Measurements from ENCODE around the gene PHF12.

PHF12 gene

GRCh38 chr17:28911411-28912045 lies 39.8 kb downstream of the PHF12 start:
- H3K27ac ChIP-seq (replicated peaks), result no peak overlapping the region
- no peaks in the 10 kb centered on the region for H3K27me3 ChIP-seq (ENCODE audit: insufficient read depth, poor library complexity, severe bottlenecking)
- TF ChIP-seq SPI1 (IDR thresholded peaks at IDR 0.05; ENCODE audit: borderline replicate concordance, low read depth) (no peak), GABPA (IDR thresholded peaks at IDR 0.05; ENCODE audit: low read depth) (no peak), CTCF (IDR thresholded peaks at IDR 0.05; ENCODE audit: insufficient read depth, low read length) (no peak), POLR2AphosphoS5 (IDR thresholded peaks at IDR 0.05; ENCODE audit: low read depth) (no peak), REST (IDR thresholded peaks at IDR 0.05; ENCODE audit: insufficient replicate concordance, low read depth) (no peak)
- no peak overlapping the region for H3K4me3 ChIP-seq (replicated peaks; ENCODE audit: insufficient read depth, low read length)
- no peak for DNase-seq (ENCODE audit: low read depth in 1 of 2, low spot score in 1 of 2)

GRCh38 chr17:28910534-28910933 lies 40.8 kb downstream of the PHF12 start:
- no peak for DNase-seq (ENCODE audit: low read depth in 1 of 2, low spot score in 1 of 2)
- no peak for TF ChIP-seq CTCF (IDR thresholded peaks at IDR 0.05; ENCODE audit: insufficient read depth, low read length)
- TF ChIP-seq GABPA (IDR thresholded peaks at IDR 0.05; ENCODE audit: low read depth), result no peak
- no peak for TF ChIP-seq POLR2AphosphoS5 (IDR thresholded peaks at IDR 0.05; ENCODE audit: low read depth)
- no peak for TF ChIP-seq REST (IDR thresholded peaks at IDR 0.05; ENCODE audit: insufficient replicate concordance, low read depth)
- TF ChIP-seq SPI1 (IDR thresholded peaks at IDR 0.05; ENCODE audit: borderline replicate concordance, low read depth), result no peak
- H3K27ac ChIP-seq (replicated peaks), result no peak overlapping the region
- H3K27me3 ChIP-seq (ENCODE audit: insufficient read depth, poor library complexity, severe bottlenecking), result no peaks in the 10 kb centered on the region
- H3K4me3 ChIP-seq (replicated peaks; ENCODE audit: insufficient read depth, low read length), result no peak overlapping the region

GRCh38 chr17:28908640-28909167 lies 42.6 kb downstream of the PHF12 start:
- no peak for DNase-seq (ENCODE audit: low read depth in 1 of 2, low spot score in 1 of 2)
- Histone ChIP-seq H3K27me3 (ENCODE audit: insufficient read depth, poor library complexity, severe bottlenecking) (no peaks in the 10 kb centered on the region), H3K27ac (replicated peaks) (no peak overlapping the region), H3K4me3 (replicated peaks; ENCODE audit: insufficient read depth, low read length) (no peak overlapping the region)
- no peak for TF ChIP-seq CTCF (IDR thresholded peaks at IDR 0.05; ENCODE audit: insufficient read depth, low read length)
- TF ChIP-seq SPI1 (IDR thresholded peaks at IDR 0.05; ENCODE audit: borderline replicate concordance, low read depth), result no peak
- TF ChIP-seq GABPA (IDR thresholded peaks at IDR 0.05; ENCODE audit: low read depth), result no peak
- no peak for TF ChIP-seq REST (IDR thresholded peaks at IDR 0.05; ENCODE audit: insufficient replicate concordance, low read depth)
- TF ChIP-seq POLR2AphosphoS5 (IDR thresholded peaks at IDR 0.05; ENCODE audit: low read depth), result no peak

All from HL-60 (cell line).